ENCODE measurements around the gene ADGRG2.

GRCh38 chrX:18973527-18974192 lies 148.6 kb downstream of the ADGRG2 start:
- TF ChIP-seq CTCF (IDR thresholded peaks at IDR 0.05): no peak
- TF ChIP-seq POLR2A (IDR thresholded peaks at IDR 0.05): no peak
